GM12864 (cell line): ENCODE results near the gene ECM1.

Source experiments
- DNase-seq: peaks from one replicate; pipeline ENCODE4 v3.0.0-alpha.2; 2011; ENCODE audit warnings: low read depth
- H3K4me3 ChIP-seq: 2 replicates; pipeline ENCODE4 v1.5.1; 2011; ENCODE audit warnings: mild to moderate bottlenecking, low read depth, low read length, control low read depth
- CTCF ChIP-seq: IDR thresholded peaks from 2 replicates; pipeline ENCODE4 v1.5.1; 2011; ENCODE audit warnings: low read depth, mild to moderate bottlenecking, moderate library complexity, low read length, control low read depth, inconsistent platforms; ENCODE audit errors: missing control alignments

ECM1 gene

GRCh38 chr1:150530491-150531159 is 22.7 kb downstream of the ECM1 start:
- no peak for DNase-seq
- H3K4me3 ChIP-seq, result no peak overlapping the region
- TF ChIP-seq CTCF, result no peak

- TF ChIP-seq CTCF, result no peak
- DNase-seq, result no peak
- no peak overlapping the region for H3K4me3 ChIP-seq
Measured at GRCh38 chr1:150532860-150533259, 25.0 kb downstream of the ECM1 start.

GRCh38 chr1:150534002-150534401 is 26.1 kb downstream of the ECM1 start:
- DNase-seq, result no peak
- no peak overlapping the region for H3K4me3 ChIP-seq
- no peak for TF ChIP-seq CTCF

GRCh38 chr1:150535511-150536287 is 27.8 kb downstream of the ECM1 start:
- no peak for TF ChIP-seq CTCF
- H3K4me3 ChIP-seq, result no peak overlapping the region
- DNase-seq, result no peak

GRCh38 chr1:150536836-150537731 is 29.2 kb downstream of the ECM1 start:
- no peak for TF ChIP-seq CTCF
- DNase-seq, result no peak
- no peak overlapping the region for H3K4me3 ChIP-seq

- no peak overlapping the region for H3K4me3 ChIP-seq
- no peak for TF ChIP-seq CTCF
- DNase-seq, result no peak
Measured at GRCh38 chr1:150537732-150538684, 30.1 kb downstream of the ECM1 start.
